Erythroblast (primary cell): ENCODE measurements around the gene CYP11A1.

Experiments
- GATA1 ChIP-seq: IDR thresholded peaks from 2 replicates; pipeline ENCODE4 v1.6.1; 2011; ENCODE audit warnings: low read depth, mild to moderate bottlenecking, control low read depth, low read length, moderate library complexity
- POLR2A ChIP-seq: IDR thresholded peaks from 2 replicates; pipeline ENCODE4 v1.6.1; 2011; ENCODE audit warnings: mild to moderate bottlenecking, low read length

- no peak for TF ChIP-seq POLR2A
- TF ChIP-seq GATA1: no peak
Measured at GRCh38 chr15:74311734-74312444, 55.6 kb downstream of the CYP11A1 start.
